ENCODE measurements around the gene INTS7. TPM values are rescaled to one million over a fixed set of nuclear protein-coding genes. Genes with fewer than 3 reads are reported as not detected.

Gene INTS7
- total RNA-seq = 10 to 100 TPM; 24.1 to 27.0 TPM

GRCh38 chr1:212035123-212035834 lies at the start of gene INTS7, which contains the start of gene DTL:
INTS7 (minus strand) TSS chr1:212035557; CDS start chr1:212035437, 120 bp downstream.
DTL (plus strand) TSS chr1:212035748; CDS start chr1:212035891, 143 bp downstream.

Small RNA genes lying within 50 kb of the gene (small RNA-seq; reads per million reads assigned to genes)
- gene MIR3122 (0 to 0.29 reads per million in 2 donors), gene RF00568 (0 reads per million in 2 donors)

Other genes starting within 250 kb of the INTS7 start
- gene LPGAT1, start 204.8 kb downstream of the INTS7 start, total RNA-seq = 10 to 100 TPM; 30.0 to 35.1 TPM
- gene DTL, start 191 bp upstream of the INTS7 start, total RNA-seq = 10 to 100 TPM; 16.2 to 56.3 TPM
- 10 to 100 TPM; 18.2 to 22.0 TPM for gene PPP2R5A, start 249.9 kb upstream of the INTS7 start, total RNA-seq